DOHH2 (cell line): Measurements from ENCODE around the gene ACSF3.

ENCODE experiments used
- H3F3A ChIP-seq: fragments of 200-600 bp; sonication (generic), shearing (Covaris generic); 2 replicates; pipeline ENCODE4 v1.6.0; 2016; ENCODE audit warnings: antibody characterized with exemption, mild to moderate bottlenecking; ENCODE audit not compliant: control insufficient read depth, insufficient read depth
- H3K27ac ChIP-seq: fragments of 200-600 bp; sonication (generic); 2 replicates; pipeline ENCODE4 v1.5.1; 2014; ENCODE audit warnings: low read depth, mild to moderate bottlenecking, low read length, moderate library complexity
- H3K27me3 ChIP-seq: fragments of 200-600 bp; sonication (generic); 2 replicates; pipeline ENCODE4 v1.6.1; 2014; ENCODE audit warnings: mild to moderate bottlenecking, low read length, mixed read lengths; ENCODE audit not compliant: control insufficient read depth
- H3K36me3 ChIP-seq: fragments of 200-600 bp; sonication (generic); 2 replicates; pipeline ENCODE4 v1.6.1; 2014; ENCODE audit warnings: mild to moderate bottlenecking, low read length, moderate library complexity, mixed read lengths; ENCODE audit not compliant: control insufficient read depth
- H3K4me1 ChIP-seq: fragments of 200-600 bp; sonication (generic); 2 replicates; pipeline ENCODE4 v1.6.1; 2014; ENCODE audit warnings: mild to moderate bottlenecking, low read length, mixed read lengths; ENCODE audit not compliant: control insufficient read depth
- H3K4me2 ChIP-seq: fragments of 200-600 bp; sonication (generic); 2 replicates; pipeline ENCODE4 v1.6.0; 2014; ENCODE audit warnings: mild to moderate bottlenecking, low read length, moderate library complexity
- H3K4me3 ChIP-seq: fragments of 200-600 bp; sonication (generic); 2 replicates; pipeline ENCODE4 v1.5.1; 2014; ENCODE audit warnings: mild to moderate bottlenecking, low read length, mixed read lengths
- H3K79me2 ChIP-seq: fragments of 200-600 bp; sonication (generic); 2 replicates; pipeline ENCODE4 v1.6.1; 2014; ENCODE audit warnings: mild to moderate bottlenecking, low read length, mixed read lengths; ENCODE audit not compliant: control insufficient read depth
- H3K9me2 ChIP-seq: fragments of 200-600 bp; sonication (generic); replicated peaks from 2 replicates; pipeline ENCODE4 v1.6.1; 2014; ENCODE audit warnings: mild to moderate bottlenecking, low read length, mixed read lengths; ENCODE audit not compliant: control insufficient read depth
- H3K9me3 ChIP-seq: fragments of 200-600 bp; sonication (generic); 2 replicates; pipeline ENCODE4 v1.6.1; 2014; ENCODE audit warnings: antibody characterized with exemption, low read length, mixed read lengths; ENCODE audit not compliant: control insufficient read depth, insufficient read depth
- H4K20me1 ChIP-seq: fragments of 200-600 bp; sonication (generic); 2 replicates; pipeline ENCODE4 v1.6.0; 2014; ENCODE audit warnings: low read depth, mild to moderate bottlenecking, antibody characterized with exemption, low read length, moderate library complexity; ENCODE audit not compliant: control insufficient read depth, insufficient read depth
- EZH2phosphoT487 ChIP-seq: fragments of 200-600 bp; sonication (generic); IDR thresholded peaks from 2 replicates; pipeline ENCODE4 v1.6.1; 2017; ENCODE audit warnings: borderline replicate concordance, mild to moderate bottlenecking, antibody characterized with exemption, low read length, moderate library complexity, mixed read lengths
- TF ChIP-seq, protein P1 (sequence below): fragments of 200-600 bp; sonication (generic); IDR thresholded peaks from one replicate; pipeline ENCODE4 v1.5.1; 2014; ENCODE audit warnings: antibody characterized with exemption, mild to moderate bottlenecking, low read depth, low read length; ENCODE audit not compliant: poor library complexity, severe bottlenecking

ACSF3 gene

DNA sequence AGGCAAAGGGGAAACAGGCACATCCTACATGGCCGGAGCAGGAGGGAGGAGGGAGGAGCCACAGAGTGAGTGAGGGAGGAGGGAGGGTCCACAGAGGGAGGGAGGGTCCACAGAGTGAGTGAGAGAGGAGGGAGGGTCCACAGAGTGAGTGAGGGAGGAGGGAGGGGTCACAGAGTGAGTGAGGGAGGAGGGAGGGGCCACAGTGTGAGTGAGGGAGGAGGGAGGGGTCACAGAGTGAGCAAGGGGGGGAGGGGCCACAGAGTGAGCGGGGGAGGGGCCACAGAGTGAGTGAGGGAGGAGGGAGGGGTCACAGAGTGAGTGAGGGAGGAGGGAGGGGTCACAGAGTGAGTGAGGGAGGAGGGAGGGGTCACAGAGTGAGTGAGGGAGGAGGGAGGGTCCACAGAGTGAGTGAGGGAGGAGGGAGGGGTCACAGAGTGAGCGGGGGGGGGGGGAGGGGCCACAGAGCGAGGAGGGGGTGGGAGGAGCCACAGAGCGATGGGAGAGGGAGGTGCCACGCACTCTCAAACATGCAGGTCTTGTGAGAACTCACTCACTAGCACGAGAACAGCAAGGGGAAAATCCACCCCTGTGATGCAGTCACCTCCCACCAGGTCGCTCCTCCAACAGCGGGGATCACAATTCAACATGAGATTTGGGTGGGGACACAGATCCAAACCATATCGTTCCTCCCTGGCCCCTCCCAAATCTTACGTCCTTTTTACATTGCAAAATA, 53.6 kb downstream of the ACSF3 start:
- no peaks in the 10 kb centered on the region for H3K27me3 ChIP-seq
- TF ChIP-seq, protein P1, sequence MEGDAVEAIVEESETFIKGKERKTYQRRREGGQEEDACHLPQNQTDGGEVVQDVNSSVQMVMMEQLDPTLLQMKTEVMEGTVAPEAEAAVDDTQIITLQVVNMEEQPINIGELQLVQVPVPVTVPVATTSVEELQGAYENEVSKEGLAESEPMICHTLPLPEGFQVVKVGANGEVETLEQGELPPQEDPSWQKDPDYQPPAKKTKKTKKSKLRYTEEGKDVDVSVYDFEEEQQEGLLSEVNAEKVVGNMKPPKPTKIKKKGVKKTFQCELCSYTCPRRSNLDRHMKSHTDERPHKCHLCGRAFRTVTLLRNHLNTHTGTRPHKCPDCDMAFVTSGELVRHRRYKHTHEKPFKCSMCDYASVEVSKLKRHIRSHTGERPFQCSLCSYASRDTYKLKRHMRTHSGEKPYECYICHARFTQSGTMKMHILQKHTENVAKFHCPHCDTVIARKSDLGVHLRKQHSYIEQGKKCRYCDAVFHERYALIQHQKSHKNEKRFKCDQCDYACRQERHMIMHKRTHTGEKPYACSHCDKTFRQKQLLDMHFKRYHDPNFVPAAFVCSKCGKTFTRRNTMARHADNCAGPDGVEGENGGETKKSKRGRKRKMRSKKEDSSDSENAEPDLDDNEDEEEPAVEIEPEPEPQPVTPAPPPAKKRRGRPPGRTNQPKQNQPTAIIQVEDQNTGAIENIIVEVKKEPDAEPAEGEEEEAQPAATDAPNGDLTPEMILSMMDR, result no peak
- TF ChIP-seq EZH2phosphoT487, result no peak
- peaks cover 91% of the 10 kb centered on the region for H3K36me3 ChIP-seq
- H3F3A ChIP-seq, result peaks cover 15% of the 10 kb centered on the region; the same call in 1 of the 2 replicates
- H3K79me2 ChIP-seq, result no peaks in the 10 kb centered on the region
- H3K9me2 ChIP-seq, result no peaks in the 10 kb centered on the region
- no peak overlapping the region for H3K4me3 ChIP-seq
- no peak overlapping the region for H3K27ac ChIP-seq
- H4K20me1 ChIP-seq, result no peaks in the 10 kb centered on the region
- H3K4me1 ChIP-seq, result peaks cover 9% of the 10 kb centered on the region; the same call in 1 of the 2 replicates
- H3K9me3 ChIP-seq, result peaks cover 7% of the 10 kb centered on the region; the same call in 1 of the 2 replicates
- H3K4me2 ChIP-seq, result no peak overlapping the region

DNA sequence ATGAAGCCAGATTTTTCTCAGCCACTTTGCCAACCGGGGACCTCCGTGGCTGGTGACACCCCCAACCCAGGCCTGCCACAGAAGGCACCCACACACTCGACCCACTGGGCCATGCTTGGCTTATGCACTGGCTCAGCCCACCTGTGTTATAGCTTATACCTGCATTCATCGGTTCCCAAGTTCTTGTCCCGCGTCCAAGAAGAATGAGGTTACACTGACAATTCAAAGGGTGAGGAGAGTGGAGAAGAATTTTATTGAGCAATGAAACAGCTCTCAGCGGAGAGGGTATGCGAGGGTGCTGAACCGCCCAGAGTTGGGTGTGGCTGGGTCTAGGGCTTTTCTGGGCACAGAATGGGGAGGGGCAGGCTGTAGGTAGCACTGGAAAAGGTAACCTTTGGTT, 55.7 kb downstream of the ACSF3 start:
- peaks cover 18% of the 10 kb centered on the region; the same call in 1 of the 2 replicates for H3F3A ChIP-seq
- peaks cover 7% of the 10 kb centered on the region; the same call in 1 of the 2 replicates for H4K20me1 ChIP-seq
- no peak overlapping the region for H3K4me3 ChIP-seq
- H3K27ac ChIP-seq, result no peak overlapping the region
- no peaks in the 10 kb centered on the region for H3K27me3 ChIP-seq
- H3K4me2 ChIP-seq, result no peak overlapping the region
- H3K9me2 ChIP-seq, result no peaks in the 10 kb centered on the region
- peaks cover 27% of the 10 kb centered on the region for H3K4me1 ChIP-seq
- no peaks in the 10 kb centered on the region for H3K79me2 ChIP-seq
- TF ChIP-seq, protein P1, result no peak
- no peak for TF ChIP-seq EZH2phosphoT487
- peaks cover 7% of the 10 kb centered on the region; the same call in 1 of the 2 replicates for H3K9me3 ChIP-seq
- H3K36me3 ChIP-seq, result peaks cover 69% of the 10 kb centered on the region

DNA sequence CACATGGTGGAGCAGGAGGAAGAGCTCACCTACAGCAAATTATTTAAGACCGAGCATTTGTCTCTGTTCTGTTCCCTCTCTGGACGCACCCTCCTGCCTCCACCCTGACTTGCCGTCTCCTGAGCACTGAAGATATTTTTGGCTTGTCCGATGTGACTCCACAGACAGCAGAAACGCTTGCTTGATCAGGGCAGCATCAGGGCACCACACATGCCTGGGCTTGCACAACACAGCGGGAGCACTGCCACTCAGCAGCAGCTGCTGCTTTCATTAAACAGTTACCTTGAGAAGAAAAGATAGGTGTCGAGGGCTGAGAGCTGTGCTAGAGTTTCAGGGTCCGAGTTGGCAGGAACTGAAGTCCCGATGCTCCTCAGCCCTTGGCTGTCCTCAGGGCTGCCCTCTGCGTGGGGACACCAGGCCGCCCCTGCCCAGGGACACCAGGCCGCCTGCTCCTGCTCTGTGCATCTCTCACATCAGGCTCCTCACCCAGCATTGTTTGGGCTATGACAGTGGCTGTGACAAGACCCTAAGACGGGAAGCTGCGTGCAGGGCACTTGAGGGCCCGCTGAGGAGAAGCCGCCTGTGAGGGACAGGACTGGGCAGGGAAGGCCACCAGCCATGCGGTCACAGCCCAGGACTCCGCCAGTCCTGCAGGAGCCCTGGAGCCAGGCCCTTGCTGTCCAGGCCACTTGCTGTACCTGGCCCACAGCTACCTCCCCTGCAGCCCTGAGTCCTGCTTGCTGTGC, 56.6 kb downstream of the ACSF3 start:
- peaks cover 34% of the 10 kb centered on the region for H3K4me1 ChIP-seq
- peaks cover 18% of the 10 kb centered on the region; the same call in 1 of the 2 replicates for H3F3A ChIP-seq
- no peaks in the 10 kb centered on the region for H3K79me2 ChIP-seq
- TF ChIP-seq, protein P1, result no peak
- peaks cover 7% of the 10 kb centered on the region; the same call in 1 of the 2 replicates for H3K9me3 ChIP-seq
- H3K4me3 ChIP-seq, result no peak overlapping the region
- no peak overlapping the region for H3K4me2 ChIP-seq
- H3K9me2 ChIP-seq, result no peaks in the 10 kb centered on the region
- H4K20me1 ChIP-seq, result peaks cover 7% of the 10 kb centered on the region; the same call in 1 of the 2 replicates
- no peaks in the 10 kb centered on the region for H3K27me3 ChIP-seq
- H3K36me3 ChIP-seq, result peaks cover 61% of the 10 kb centered on the region
- H3K27ac ChIP-seq, result no peak overlapping the region
